Activated naive CD4-positive, alpha-beta T cell treated with anti-CD3 and anti-CD28 coated beads, Interleukin-2, amount 50 U/mL, for 16 hours (primary cell): ENCODE results near the gene TLE1.
"Not testable (repeated sequence)": the region's sequence is repeated elsewhere in the genome, so short reads cannot be mapped to it uniquely, and the experiment has no call there.

ENCODE experiments used
- DNase-seq: peaks from one replicate; pipeline ENCODE4 v3.0.0-alpha.2; 2020

TLE1 gene

GRCh38 chr9:81652058-81652687 is 37.2 kb downstream of the TLE1 start:
- no peak for DNase-seq

GRCh38 chr9:81650586-81651515 is 38.5 kb downstream of the TLE1 start:
- no peak for DNase-seq

GRCh38 chr9:81649475-81650240 is 39.7 kb downstream of the TLE1 start:
- no peak for DNase-seq

GRCh38 chr9:81648891-81649290 is 40.5 kb downstream of the TLE1 start:
- DNase-seq, result no peak

- DNase-seq, result no peak
Observed at GRCh38 chr9:81646337-81646736, 43.0 kb downstream of the TLE1 start.

- DNase-seq, result not testable (repeated sequence)
Observed at GRCh38 chr9:81644513-81644912, 44.8 kb downstream of the TLE1 start.

GRCh38 chr9:81637276-81637675 is 52.1 kb downstream of the TLE1 start:
- no peak for DNase-seq

GRCh38 chr9:81636255-81636599 is 53.1 kb downstream of the TLE1 start:
- no peak for DNase-seq

GRCh38 chr9:81635521-81636254 is 53.7 kb downstream of the TLE1 start:
- DNase-seq, result no peak

- no peak for DNase-seq
Observed at GRCh38 chr9:81634915-81635516, 54.3 kb downstream of the TLE1 start.

GRCh38 chr9:81633952-81634854 is 55.1 kb downstream of the TLE1 start:
- no peak for DNase-seq

GRCh38 chr9:81632599-81632998 is 56.7 kb downstream of the TLE1 start:
- no peak for DNase-seq

- no peak for DNase-seq
Observed at GRCh38 chr9:81631218-81631745, 58.1 kb downstream of the TLE1 start.

- no peak for DNase-seq
Observed at GRCh38 chr9:81629440-81629839, 59.9 kb downstream of the TLE1 start.

- DNase-seq, result no peak
Observed at GRCh38 chr9:81628897-81629296, 60.5 kb downstream of the TLE1 start.

GRCh38 chr9:81627481-81627880 is 61.9 kb downstream of the TLE1 start:
- no peak for DNase-seq

GRCh38 chr9:81626511-81626910 is 62.8 kb downstream of the TLE1 start:
- DNase-seq, result no peak

GRCh38 chr9:81625969-81626368 is 63.4 kb downstream of the TLE1 start:
- DNase-seq, result no peak

- DNase-seq, result no peak
Observed at GRCh38 chr9:81623778-81624177, 65.6 kb downstream of the TLE1 start.

GRCh38 chr9:81622471-81623255 is 66.7 kb downstream of the TLE1 start:
- DNase-seq, result no peak
